Colon (tissue), 2 donors: ENCODE data around the gene TMEM214.

Source experiments
- FAIRE-seq: peaks from 2 replicates; lab custom pipeline; 2012; peaks lifted over from hg19 to GRCh38; lab: Jason Lieb, UNC
- donor health status: control.
- donor health status: control.

Gene TMEM214

GRCh38 chr2:27010139-27010538 is 22.6 kb upstream of the TMEM214 start:
- FAIRE-seq: no peak

DNA sequence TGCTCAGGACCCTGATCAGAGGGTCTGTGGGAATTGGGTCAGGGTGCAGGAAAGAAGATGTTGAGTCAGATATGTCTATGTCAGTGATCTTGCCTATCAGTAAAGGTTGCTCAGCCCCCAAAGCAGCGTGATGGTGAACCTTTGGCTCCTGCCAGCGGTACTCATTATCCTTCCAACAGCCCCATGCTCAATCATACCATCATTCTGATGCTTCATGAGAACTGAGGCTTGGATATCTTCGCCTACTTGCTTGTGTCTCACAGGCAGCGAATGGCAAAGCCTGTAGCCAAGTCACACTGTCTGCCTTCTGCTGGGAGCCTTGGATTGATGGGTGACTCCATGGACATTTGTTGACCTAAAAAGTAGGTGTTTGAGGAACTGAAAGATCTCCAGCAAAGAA is 19.0 kb upstream of the TMEM214 start:
- FAIRE-seq: no peak

DNA sequence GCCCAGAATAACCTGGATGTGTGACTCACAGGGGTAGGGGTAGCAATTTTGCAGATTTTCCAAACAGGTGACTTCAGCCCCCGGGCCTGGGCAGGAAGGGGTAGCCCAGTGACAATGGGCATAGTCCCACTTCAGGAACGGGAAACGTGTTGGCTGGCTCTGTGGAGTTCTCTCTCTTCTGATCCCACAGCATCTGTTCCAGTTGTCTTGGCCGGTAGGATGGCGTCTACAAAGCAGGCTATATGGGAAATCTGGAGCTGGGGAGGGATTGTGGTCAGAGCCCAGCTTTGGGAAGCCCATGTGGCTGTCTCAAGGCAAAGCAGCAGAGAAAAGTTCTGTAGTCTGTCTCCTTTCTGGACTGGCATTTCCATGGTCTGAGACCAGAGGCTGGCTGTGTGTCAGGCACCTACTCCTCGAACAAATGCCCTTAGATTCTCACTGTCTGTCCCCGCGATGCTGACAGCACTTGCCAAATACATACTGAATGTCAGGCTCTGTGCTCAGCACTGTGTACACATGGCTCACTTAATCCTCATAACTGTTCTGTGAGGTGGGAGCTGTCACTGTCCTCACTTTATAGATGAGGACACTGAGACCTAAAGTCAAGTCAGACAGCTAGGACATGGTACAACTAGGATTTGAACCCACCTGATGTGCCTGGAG is 17.9 kb upstream of the TMEM214 start:
- FAIRE-seq: no peak

DNA sequence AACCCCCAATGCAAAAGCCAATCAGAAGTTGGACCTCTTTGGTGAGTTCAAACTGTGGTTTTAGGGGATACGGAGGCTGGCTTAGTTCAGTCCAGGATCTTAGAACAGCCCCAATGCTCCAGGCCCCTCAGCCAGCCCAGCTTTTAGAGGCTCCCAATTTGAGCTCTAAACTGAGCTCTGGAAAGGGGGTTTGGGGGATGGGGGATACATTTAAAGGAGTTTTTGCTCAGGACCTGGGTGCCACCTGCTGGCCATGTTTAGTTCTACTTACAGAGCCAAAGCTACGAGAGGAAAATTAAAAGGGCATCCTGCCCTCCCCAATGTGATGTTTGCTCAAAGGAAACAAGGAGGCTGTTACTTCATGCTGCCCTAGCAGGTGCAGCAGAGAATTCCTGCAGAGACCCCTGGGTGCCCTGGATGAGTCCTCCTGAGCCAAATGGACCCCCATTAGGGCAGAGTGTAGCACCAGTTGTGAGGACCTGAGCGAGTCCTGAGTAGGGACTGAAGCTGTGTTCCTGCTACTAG is 15.9 kb upstream of the TMEM214 start:
- FAIRE-seq: no peak

GRCh38 chr2:27018142-27018541 is 14.6 kb upstream of the TMEM214 start:
- no peak for FAIRE-seq

DNA sequence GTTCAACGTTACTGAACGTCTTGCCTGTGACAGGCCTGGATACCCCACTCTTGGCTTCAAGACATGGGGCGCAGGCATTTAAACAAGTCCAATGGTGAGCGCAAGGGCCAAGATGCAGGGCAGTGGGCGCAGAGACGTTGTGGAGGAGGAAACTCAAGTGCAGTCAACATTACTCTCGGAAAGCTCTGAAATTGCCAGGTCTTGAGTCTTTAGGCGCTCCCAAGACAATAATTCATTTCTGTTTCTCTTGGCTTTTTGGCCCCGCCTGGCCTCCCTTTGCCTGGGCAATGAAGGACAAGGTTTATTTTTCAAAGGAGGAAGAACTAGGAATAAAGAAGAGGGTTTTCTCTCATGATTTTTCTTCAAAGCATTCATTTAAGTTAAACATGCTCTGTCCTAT is 13.3 kb upstream of the TMEM214 start:
- no peak for FAIRE-seq

DNA sequence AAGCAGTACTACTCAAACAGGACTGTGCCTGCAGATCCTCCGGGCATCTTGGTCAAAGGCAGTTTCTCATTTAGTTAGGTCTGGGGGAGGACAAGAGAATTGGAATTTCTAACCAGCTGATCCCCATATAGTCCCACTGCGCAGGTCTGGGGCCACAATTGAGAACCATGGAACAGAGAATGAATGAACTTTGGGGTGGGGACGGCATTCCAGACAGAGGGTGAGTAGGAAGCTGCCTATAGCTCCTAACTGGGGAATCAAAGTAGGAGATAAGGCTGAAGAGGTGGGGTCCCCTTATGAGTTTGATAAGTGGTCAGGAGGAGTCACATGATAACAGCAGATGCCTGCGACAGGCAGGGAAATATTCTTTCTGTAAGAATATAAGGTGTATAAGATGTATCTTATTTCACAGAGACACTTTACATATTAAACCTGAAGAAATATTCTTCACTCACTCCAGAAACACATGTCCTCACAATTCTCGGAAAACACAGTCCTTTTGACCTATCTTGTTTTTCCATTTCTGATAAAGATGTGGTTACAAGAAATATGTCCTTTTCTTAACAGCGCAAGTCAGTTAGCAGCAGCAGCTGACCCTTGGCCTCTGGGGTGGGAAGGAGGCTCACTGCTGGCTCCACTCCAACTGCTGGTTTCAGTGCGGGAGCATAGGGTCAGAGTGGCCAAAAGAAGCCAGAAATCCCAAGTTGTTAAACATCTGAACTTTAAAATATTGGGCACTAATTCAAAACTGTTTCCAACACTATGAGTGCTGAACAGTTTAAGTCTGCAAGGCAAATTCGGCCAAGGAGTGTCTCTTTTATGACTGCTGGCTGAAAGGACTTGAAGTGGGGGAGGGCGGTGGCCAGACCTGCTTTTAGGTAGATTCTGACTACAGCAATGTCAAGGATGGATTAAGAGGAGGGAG is 12.6 kb upstream of the TMEM214 start:
- no peak for FAIRE-seq

DNA sequence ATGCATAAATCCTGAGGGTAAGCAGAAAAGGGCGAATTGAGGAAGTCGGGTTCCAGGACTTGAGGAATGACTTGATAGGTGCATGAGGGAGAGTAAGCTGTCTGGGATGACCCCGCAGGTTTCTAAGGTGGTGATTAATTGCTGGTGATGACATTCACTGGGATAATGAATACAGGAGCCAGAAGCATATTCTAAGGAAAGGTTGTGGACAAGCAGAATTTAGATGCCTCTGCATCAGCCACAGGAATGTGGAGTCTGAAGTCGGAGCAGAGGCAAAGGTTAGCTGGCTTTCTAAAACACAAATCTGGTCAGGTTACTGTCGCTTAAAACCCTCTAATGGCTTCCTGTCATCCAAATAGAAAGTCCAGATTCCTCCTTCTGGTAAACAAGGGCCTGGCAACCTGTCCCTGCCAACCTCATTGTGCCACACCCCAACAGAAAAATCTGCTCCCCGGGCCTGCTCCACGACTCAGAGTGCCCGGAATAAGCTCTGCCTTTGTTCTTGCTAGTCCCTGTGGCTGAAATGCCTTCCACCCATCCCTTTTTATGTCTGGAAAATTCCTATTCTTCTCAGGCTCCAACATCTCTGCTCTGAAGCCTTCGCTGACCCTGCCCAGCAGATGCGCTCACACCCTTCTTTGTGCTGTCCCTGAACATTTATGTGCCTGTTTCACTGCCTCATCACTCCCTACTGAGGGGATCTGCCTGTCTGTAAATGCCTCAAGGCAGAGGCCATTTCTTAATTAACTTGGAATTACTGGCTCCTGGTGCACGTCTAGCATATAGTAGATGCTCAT is 11.3 kb upstream of the TMEM214 start:
- FAIRE-seq: no peak

GRCh38 chr2:27023740-27024139 is 9.0 kb upstream of the TMEM214 start:
- FAIRE-seq: no peak

DNA sequence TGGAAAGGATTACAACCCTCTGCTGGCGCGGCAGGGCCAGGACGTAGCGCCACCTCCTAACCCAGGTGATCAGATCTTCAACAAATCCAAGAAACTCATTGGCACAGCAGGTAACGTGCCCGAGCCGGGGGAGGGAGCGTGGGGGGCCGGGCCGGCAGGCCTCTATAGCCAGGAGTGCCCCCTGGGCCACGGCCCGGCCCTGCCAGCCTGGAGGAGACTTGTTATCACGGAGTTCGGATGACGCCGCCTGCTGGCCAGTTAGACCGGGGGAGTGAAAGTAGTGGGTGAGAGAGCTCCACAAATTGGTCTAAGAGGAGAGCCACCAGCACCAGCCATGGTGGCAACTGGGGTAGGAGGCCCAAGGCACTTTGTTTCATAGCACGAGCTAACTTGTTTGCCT is 8.6 kb upstream of the TMEM214 start:
- no peak for FAIRE-seq

- no peak for FAIRE-seq
Measured at GRCh38 chr2:27024812-27025211, 8.0 kb upstream of the TMEM214 start.

- no peak for FAIRE-seq
Measured at GRCh38 chr2:27025281-27025800, 7.4 kb upstream of the TMEM214 start.

GRCh38 chr2:27025861-27026851 is 6.6 kb upstream of the TMEM214 start:
- FAIRE-seq: no peak

DNA sequence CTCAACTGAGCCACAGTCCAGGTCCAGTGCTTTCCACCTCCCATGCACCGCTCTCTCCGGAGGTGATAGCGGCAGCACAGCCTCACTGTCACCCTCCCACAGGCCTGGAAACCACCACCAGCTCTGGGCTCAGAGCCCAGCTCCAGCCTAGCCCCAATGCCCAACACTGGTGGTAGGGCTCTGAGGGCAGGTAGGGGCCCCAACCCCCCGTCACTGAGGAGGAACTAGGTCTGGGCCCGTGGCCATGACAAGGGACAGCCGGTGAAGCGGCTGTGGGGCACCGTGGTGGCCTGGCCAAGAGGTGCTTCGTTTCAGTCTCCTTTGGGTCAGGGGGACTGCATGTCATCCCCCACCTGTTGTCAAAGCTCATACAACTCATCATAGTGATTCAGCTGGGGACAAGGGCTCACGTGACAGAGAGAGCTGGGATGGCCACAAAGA is 5.5 kb upstream of the TMEM214 start:
- no peak for FAIRE-seq

DNA sequence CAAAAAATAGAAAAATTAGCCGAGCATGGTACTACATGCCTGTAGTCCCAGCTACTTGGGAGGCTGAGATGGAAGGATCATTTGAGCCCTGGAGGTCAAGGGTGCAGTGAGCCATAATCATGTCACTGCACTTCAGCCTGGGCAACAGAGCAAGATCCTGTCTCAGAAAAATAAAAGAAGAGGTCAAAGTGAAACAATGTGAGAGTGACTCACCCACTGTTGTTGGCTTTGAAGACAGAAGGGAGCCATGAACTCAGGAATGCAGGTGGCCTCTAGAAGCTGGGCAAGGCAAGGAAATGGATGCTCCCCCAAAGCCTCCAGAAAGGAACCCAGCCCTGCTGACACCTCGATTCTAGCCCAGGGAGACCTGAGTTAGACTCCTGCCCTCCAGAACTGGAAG is 3.7 kb upstream of the TMEM214 start:
- FAIRE-seq: no peak

GRCh38 chr2:27033253-27033852 is 588 bp downstream of the TMEM214 start:
- FAIRE-seq: no peak

GRCh38 chr2:27038012-27038411 is 5.2 kb downstream of the TMEM214 start:
- no peak for FAIRE-seq

GRCh38 chr2:27038631-27039339 is 6.0 kb downstream of the TMEM214 start:
- no peak for FAIRE-seq

GRCh38 chr2:27039426-27039825 is 6.7 kb downstream of the TMEM214 start:
- FAIRE-seq: no peak

- no peak for FAIRE-seq
Measured at GRCh38 chr2:27039871-27040270, 7.1 kb downstream of the TMEM214 start.
